Measurements from ENCODE around the gene OR8D1.
"Not testable (repeated sequence)": the region's sequence is repeated elsewhere in the genome, so short reads cannot be mapped to it uniquely, and the experiment has no call there.

Gene OR8D1

GRCh38 chr11:124296016-124296415 lies 17.7 kb downstream of the OR8D1 start:
- DNase-seq (ENCODE audit: extremely low spot score, insufficient read length, low read depth) (no peak), FAIRE-seq (no peak)

- no peak for FAIRE-seq
- no peak for DNase-seq (ENCODE audit: extremely low spot score, insufficient read length, low read depth)
These were observed 19.1 kb downstream of the OR8D1 start for GRCh38 chr11:124294687-124295086.

GRCh38 chr11:124285610-124286344 lies 28.0 kb downstream of the OR8D1 start:
- DNase-seq (ENCODE audit: extremely low spot score, insufficient read length, low read depth) (no peak), FAIRE-seq (no peak)

- no peak for FAIRE-seq
These were observed 35.5 kb downstream of the OR8D1 start for GRCh38 chr11:124278261-124278660.

GRCh38 chr11:124277804-124278203 lies 35.9 kb downstream of the OR8D1 start:
- FAIRE-seq (no peak), DNase-seq (ENCODE audit: extremely low spot score, insufficient read length, low read depth) (no peak)

More at GRCh38 chr11:124278261-124278660, 35.5 kb downstream of the OR8D1 start:
- DNase-seq (ENCODE audit: extremely low spot score, insufficient read length, low read depth): no peak

- FAIRE-seq (no peak), DNase-seq (ENCODE audit: extremely low spot score, insufficient read length, low read depth) (no peak)
These were observed 36.5 kb downstream of the OR8D1 start for GRCh38 chr11:124277207-124277606.

GRCh38 chr11:124276081-124276480 lies 37.7 kb downstream of the OR8D1 start:
- no peak for DNase-seq (ENCODE audit: extremely low spot score, insufficient read length, low read depth)

GRCh38 chr11:124274000-124274399 lies 39.7 kb downstream of the OR8D1 start:
- no peak for DNase-seq (ENCODE audit: extremely low spot score, insufficient read length, low read depth)
- no peak for FAIRE-seq

More at GRCh38 chr11:124276081-124276480, 37.7 kb downstream of the OR8D1 start:
- no peak for FAIRE-seq

- not testable (repeated sequence) for FAIRE-seq; DNase-seq (ENCODE audit: extremely low spot score, insufficient read length, low read depth)
These were observed 42.9 kb downstream of the OR8D1 start for GRCh38 chr11:124270886-124271285.

GRCh38 chr11:124265041-124265440 lies 48.7 kb downstream of the OR8D1 start:
- not testable (repeated sequence) for FAIRE-seq; DNase-seq (ENCODE audit: extremely low spot score, insufficient read length, low read depth)

GRCh38 chr11:124256076-124256475 lies 57.7 kb downstream of the OR8D1 start, which contains the start of gene OR8G5:
TSS of gene OR8G5 (plus strand) at chr11:124256376. CDS start at chr11:124264932, 8,556 bp downstream.
- FAIRE-seq: no peak

More at GRCh38 chr11:124256076-124256475, 57.7 kb downstream of the OR8D1 start, which contains the start of gene OR8G5:
- DNase-seq (ENCODE audit: extremely low spot score, insufficient read length, low read depth): no peak

All from GM18507 (cell line).